Measurements from ENCODE around the gene JCAD.
A peak's percentile ranks its signal among the peaks of the same experiment; 100 is the strongest.
"Not testable (repeated sequence)": the region's sequence is repeated elsewhere in the genome, so short reads cannot be mapped to it uniquely, and the experiment has no call there.

The JCAD gene

GRCh38 chr10:30022590-30022989 lies 36.8 kb downstream of the JCAD start:
- DNase-seq: no peak

GRCh38 chr10:30019468-30019867 lies 39.9 kb downstream of the JCAD start:
- DNase-seq: no peak

- no peak for DNase-seq
These were observed 40.9 kb downstream of the JCAD start for GRCh38 chr10:30018496-30018895.

- no peak for DNase-seq
These were observed 41.4 kb downstream of the JCAD start for GRCh38 chr10:30017966-30018365.

GRCh38 chr10:30017556-30017955 lies 41.8 kb downstream of the JCAD start:
- no peak for DNase-seq

- DNase-seq: no peak
These were observed 44.9 kb downstream of the JCAD start for GRCh38 chr10:30014511-30014910.

GRCh38 chr10:30013757-30014156 lies 45.6 kb downstream of the JCAD start:
- DNase-seq: no peak

- no peak for DNase-seq
These were observed 47.3 kb downstream of the JCAD start for GRCh38 chr10:30011956-30012647.

- DNase-seq: no peak
These were observed 48.0 kb downstream of the JCAD start for GRCh38 chr10:30011396-30011795.

- DNase-seq: no peak
These were observed 52.0 kb downstream of the JCAD start for GRCh38 chr10:30007406-30007805.

- DNase-seq: no peak
These were observed 53.0 kb downstream of the JCAD start for GRCh38 chr10:30006410-30006809.

- DNase-seq: not testable (repeated sequence)
These were observed 54.3 kb downstream of the JCAD start for GRCh38 chr10:30005116-30005515.

GRCh38 chr10:30002426-30003266 lies 56.7 kb downstream of the JCAD start:
- DNase-seq: peak; percentile 58

- DNase-seq: no peak
These were observed 58.4 kb downstream of the JCAD start for GRCh38 chr10:30000802-30001571.

- peak; percentile 71 for DNase-seq
These were observed 61.1 kb downstream of the JCAD start for GRCh38 chr10:29998142-29998808.

- no peak for DNase-seq
These were observed 64.6 kb downstream of the JCAD start for GRCh38 chr10:29994811-29995210.

- no peak for DNase-seq
These were observed 66.0 kb downstream of the JCAD start for GRCh38 chr10:29993319-29993915.

GRCh38 chr10:29992914-29993313 lies 66.5 kb downstream of the JCAD start:
- DNase-seq: no peak

- no peak for DNase-seq
These were observed 68.0 kb downstream of the JCAD start for GRCh38 chr10:29991382-29991781.

- no peak for DNase-seq
These were observed 71.9 kb downstream of the JCAD start for GRCh38 chr10:29987471-29987870.

- no peak for DNase-seq
These were observed 76.3 kb downstream of the JCAD start for GRCh38 chr10:29982997-29983648.

GRCh38 chr10:29981510-29981909 lies 77.9 kb downstream of the JCAD start:
- DNase-seq: no peak
